ENCODE measurements around the gene CSTA. TPM values are rescaled to one million over a fixed set of nuclear protein-coding genes. Genes with fewer than 3 reads are reported as not detected.

The CSTA gene
- total RNA-seq, 1 donor from 2014 or later = not detected

DNA sequence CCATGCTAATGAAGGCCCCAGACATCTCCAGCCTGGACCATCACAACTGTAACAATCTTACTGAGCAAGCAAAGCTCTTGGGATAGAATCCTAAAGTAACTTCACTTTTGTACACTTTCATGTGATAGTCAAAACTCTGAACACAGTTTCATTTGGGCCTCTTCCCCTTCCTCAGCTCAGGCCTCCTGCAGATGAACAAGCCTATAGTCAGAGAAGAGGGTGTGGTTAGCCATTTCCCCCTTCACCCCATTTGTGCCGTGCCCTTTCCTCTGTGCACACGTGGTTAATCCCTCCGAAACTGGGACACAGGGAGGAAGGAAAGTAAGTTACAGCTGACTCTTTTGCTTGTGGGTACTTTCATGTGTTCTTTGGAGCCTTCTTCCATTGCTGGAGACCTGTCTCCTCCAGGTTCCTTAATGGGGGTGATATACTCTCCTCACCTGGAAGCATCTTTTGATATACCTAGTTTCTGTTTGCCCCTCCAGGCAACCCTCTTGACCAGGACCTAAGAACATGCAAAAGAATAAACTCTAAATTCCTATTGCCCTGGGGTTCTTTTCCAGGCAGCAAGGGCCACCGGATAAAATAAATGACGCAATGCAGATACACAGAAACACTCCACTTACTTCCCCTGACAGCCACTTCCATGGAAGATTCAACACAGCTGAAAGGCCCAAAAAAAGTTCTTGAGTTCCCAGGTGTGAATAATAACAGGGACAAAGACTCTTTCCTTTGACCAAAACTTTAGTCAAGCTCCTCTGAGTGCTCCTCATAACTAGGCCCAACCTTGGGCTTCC lies 29.6 kb upstream of the CSTA start:
- peaks cover 2% of the 10 kb centered on the region for H3K4me1 Mint-ChIP-seq (ENCODE audit: low read depth)
- TF ChIP-seq CTCF (IDR thresholded peaks at IDR 0.05; ENCODE audit: unreplicated experiment) = no peak
- H3K4me3 Mint-ChIP-seq (ENCODE audit: low read depth) = no peak overlapping the region

GRCh38 chr3:122298239-122298638 lies 26.8 kb upstream of the CSTA start:
- Mint-ChIP-seq H3K4me1 (ENCODE audit: low read depth) (peaks cover 2% of the 10 kb centered on the region), H3K27ac (no peak overlapping the region), H3K27me3 (no peaks in the 10 kb centered on the region), H3K9me3 (ENCODE audit: low read depth) (peaks cover 3% of the 10 kb centered on the region), H3K36me3 (ENCODE audit: insufficient read depth) (peaks cover 1% of the 10 kb centered on the region), H3K4me3 (ENCODE audit: low read depth) (no peak overlapping the region)
- no peak for TF ChIP-seq CTCF (IDR thresholded peaks at IDR 0.05; ENCODE audit: unreplicated experiment)
- no peak for DNase-seq (ENCODE audit: low spot score, unreplicated experiment)

More for the DNA sequence above, 29.6 kb upstream of the CSTA start:
- Mint-ChIP-seq H3K9me3 (ENCODE audit: low read depth) (peaks cover 2% of the 10 kb centered on the region), H3K27ac (no peak overlapping the region), H3K27me3 (no peaks in the 10 kb centered on the region), H3K36me3 (ENCODE audit: insufficient read depth) (peaks cover 1% of the 10 kb centered on the region)
- DNase-seq (ENCODE audit: low spot score, unreplicated experiment) = no peak

GRCh38 chr3:122299215-122299614 lies 25.8 kb upstream of the CSTA start:
- no peak for DNase-seq (ENCODE audit: low spot score, unreplicated experiment)
- Mint-ChIP-seq H3K36me3 (ENCODE audit: insufficient read depth) (peaks cover 1% of the 10 kb centered on the region), H3K4me3 (ENCODE audit: low read depth) (no peak overlapping the region), H3K27ac (no peak overlapping the region), H3K27me3 (no peaks in the 10 kb centered on the region), H3K4me1 (ENCODE audit: low read depth) (no peaks in the 10 kb centered on the region), H3K9me3 (ENCODE audit: low read depth) (peaks cover 3% of the 10 kb centered on the region)
- TF ChIP-seq CTCF (IDR thresholded peaks at IDR 0.05; ENCODE audit: unreplicated experiment) = no peak

DNA sequence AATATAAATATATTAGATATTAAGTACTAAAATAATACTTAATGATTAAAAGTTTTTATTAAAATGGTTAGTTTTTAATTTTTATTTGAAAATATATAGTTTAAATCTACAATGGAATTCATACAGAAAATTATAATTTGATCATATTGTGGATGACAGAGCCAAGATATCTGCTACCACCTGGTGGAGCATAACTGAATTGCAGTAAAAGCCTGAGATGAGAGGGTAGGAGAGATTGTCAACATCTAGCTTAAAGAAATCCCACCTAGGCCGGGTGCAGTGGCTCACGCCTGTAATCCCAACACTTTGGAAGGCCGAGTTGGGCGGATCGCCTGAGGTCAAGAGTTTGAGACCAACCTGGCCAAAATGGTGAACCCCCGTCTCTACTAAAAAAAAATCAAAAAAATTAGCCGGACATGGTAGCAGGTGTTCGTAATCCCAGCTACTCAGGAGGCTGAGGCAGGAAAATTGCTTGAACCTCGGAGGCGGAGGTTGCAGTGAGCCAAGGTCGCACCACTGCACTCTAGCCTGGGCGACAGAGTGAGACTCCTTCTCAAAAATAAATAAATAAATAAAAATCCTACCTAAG lies 25.1 kb upstream of the CSTA start:
- no peak overlapping the region for H3K4me3 Mint-ChIP-seq (ENCODE audit: low read depth)
- no peaks in the 10 kb centered on the region for H3K27me3 Mint-ChIP-seq
- H3K9me3 Mint-ChIP-seq (ENCODE audit: low read depth) = peaks cover 3% of the 10 kb centered on the region
- H3K4me1 Mint-ChIP-seq (ENCODE audit: low read depth) = peaks cover 1% of the 10 kb centered on the region
- no peak for DNase-seq (ENCODE audit: low spot score, unreplicated experiment)
- TF ChIP-seq CTCF (IDR thresholded peaks at IDR 0.05; ENCODE audit: unreplicated experiment) = peak; percentile 54
- H3K27ac Mint-ChIP-seq = no peak overlapping the region
- H3K36me3 Mint-ChIP-seq (ENCODE audit: insufficient read depth) = peaks cover 1% of the 10 kb centered on the region

GRCh38 chr3:122301063-122301462 lies 24.0 kb upstream of the CSTA start:
- no peak overlapping the region for H3K4me3 Mint-ChIP-seq (ENCODE audit: low read depth)
- no peaks in the 10 kb centered on the region for H3K27me3 Mint-ChIP-seq
- DNase-seq (ENCODE audit: low spot score, unreplicated experiment) = no peak
- H3K27ac Mint-ChIP-seq = no peak overlapping the region
- peaks cover 11% of the 10 kb centered on the region for H3K4me1 Mint-ChIP-seq (ENCODE audit: low read depth)
- peaks cover 3% of the 10 kb centered on the region for H3K9me3 Mint-ChIP-seq (ENCODE audit: low read depth)
- H3K36me3 Mint-ChIP-seq (ENCODE audit: insufficient read depth) = peaks cover 1% of the 10 kb centered on the region
- no peak for TF ChIP-seq CTCF (IDR thresholded peaks at IDR 0.05; ENCODE audit: unreplicated experiment)

All from progenitor cell of endocrine pancreas (in vitro differentiated cells).